Urinary bladder (tissue), 4 donors: ENCODE measurements around the gene DUXB. TPM values are rescaled to one million over a fixed set of nuclear protein-coding genes. Genes with fewer than 3 reads are reported as not detected.

ENCODE experiments used
- DNase-seq: peaks from one replicate; pipeline ENCODE4 v3.0.0-alpha.2; 2015; ENCODE audit errors: extremely low spot score
- H3K27ac ChIP-seq: one replicate; pipeline ENCODE4 v1.5.1; 2013; ENCODE audit warnings: low read depth, mild to moderate bottlenecking, moderate library complexity
- H3K36me3 ChIP-seq: one replicate; pipeline ENCODE4 v1.6.1; 2013; ENCODE audit warnings: mild to moderate bottlenecking, moderate library complexity; ENCODE audit not compliant: insufficient read depth
- H3K4me1 ChIP-seq: one replicate; pipeline ENCODE4 v1.6.1; 2013; ENCODE audit warnings: mild to moderate bottlenecking, moderate library complexity; ENCODE audit not compliant: insufficient read depth
- H3K4me3 ChIP-seq: one replicate; pipeline ENCODE4 v1.5.1; 2013; ENCODE audit warnings: low read depth, low read length
- WGBS: extraction: QIAGEN DNeasy Blood & Tissue Kit; methylation state at CpG from one replicate; pipeline ENCODE4 v1.1.7; 2013; 5-methylcytosine and 5-hydroxymethylcytosine counted together
- polyA plus RNA-seq: library from polyadenylated mRNA; stranded (reverse); fragments of 200-250 nt; gene quantifications from one replicate; pipeline ENCODE4 v1.2.3, GENCODE V29; 2013
- total RNA-seq: library from RNA; depleted of rRNA; stranded (reverse); fragments of >200 nt; gene quantifications from one replicate; pipeline ENCODE4 v1.2.3, GENCODE V29; 2014
- donor health status: healthy with polysubstance abuse.
- donor health status: healthy.

DUXB gene
- total and polyA plus RNA-seq, 2 donors, result not detected

DNA sequence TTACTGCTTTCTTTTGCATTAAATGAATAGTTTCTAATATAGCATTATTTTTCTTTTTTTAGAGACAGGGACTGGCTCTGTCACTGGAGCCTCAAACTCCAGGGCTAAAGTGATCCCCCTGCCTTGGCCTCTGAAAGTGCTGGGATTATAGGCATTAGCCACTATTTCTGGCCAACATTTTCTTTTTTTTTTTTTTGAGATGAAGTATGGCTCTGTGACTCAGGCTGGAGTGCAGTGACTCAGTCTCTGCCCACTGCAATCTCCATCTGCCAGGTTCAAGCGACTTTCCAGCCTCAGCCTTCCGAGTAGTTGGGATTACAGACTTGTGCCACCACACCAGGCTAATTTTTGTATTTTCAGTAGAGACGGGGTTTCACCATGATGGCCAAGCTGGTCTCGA lies 2.0 kb upstream of the DUXB start:
- Histone ChIP-seq H3K27ac (no peak overlapping the region), H3K4me1 (no peaks in the 10 kb centered on the region), H3K4me3 (no peak overlapping the region), H3K36me3 (no peaks in the 10 kb centered on the region)
- 87% methylated on average over 4 of the region's 4 CpGs for WGBS
- DNase-seq, result no peak

DNA sequence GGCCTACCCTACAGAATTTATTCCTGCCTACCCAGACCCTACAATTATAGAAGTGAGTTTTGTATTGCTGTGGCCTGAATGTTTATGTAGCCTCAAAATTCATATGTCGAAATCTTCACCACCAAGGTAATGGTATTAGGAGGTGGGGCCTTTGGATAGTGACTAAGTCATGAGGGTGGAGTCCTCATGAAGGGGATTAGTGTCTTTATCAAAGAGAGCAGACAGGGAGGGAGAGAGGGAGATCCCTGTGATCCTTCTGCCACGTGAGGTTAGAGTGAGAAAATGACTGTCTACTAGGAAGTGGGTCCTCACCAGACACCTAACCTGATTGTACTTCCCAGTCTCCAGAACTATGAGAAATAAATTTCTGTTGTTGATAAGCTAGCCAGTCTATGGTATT lies 981 bp upstream of the DUXB start:
- DNase-seq, result no peak
- H3K4me3 ChIP-seq, result no peak overlapping the region
- no peaks in the 10 kb centered on the region for H3K4me1 ChIP-seq
- WGBS, result 65% methylated on average over 2 of the region's 2 CpGs
- H3K27ac ChIP-seq, result no peak overlapping the region
- no peaks in the 10 kb centered on the region for H3K36me3 ChIP-seq

DNA sequence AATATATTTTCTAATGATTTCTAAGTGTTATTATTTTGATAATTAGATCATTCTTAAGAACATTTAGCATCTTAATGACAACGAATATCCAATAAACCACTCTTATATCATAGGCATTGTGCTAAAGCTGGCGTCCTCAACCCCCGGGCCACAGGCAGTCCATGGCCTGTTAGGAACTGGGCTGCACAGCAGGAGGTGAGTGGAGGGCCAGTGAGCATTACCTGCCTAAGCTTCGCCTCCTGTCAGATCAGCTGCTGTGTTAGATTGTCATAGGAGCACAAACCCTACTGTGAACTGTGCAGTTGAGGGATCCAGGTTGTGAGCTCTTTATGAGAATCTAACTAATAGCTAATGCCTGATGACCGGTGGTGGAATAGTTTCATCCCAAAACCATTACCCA lies 3.7 kb downstream of the DUXB start:
- Histone ChIP-seq H3K4me3 (no peak overlapping the region), H3K4me1 (no peaks in the 10 kb centered on the region), H3K27ac (no peak overlapping the region), H3K36me3 (no peaks in the 10 kb centered on the region)
- WGBS, result 90% methylated on average over 5 of the region's 5 CpGs
- no peak for DNase-seq

DNA sequence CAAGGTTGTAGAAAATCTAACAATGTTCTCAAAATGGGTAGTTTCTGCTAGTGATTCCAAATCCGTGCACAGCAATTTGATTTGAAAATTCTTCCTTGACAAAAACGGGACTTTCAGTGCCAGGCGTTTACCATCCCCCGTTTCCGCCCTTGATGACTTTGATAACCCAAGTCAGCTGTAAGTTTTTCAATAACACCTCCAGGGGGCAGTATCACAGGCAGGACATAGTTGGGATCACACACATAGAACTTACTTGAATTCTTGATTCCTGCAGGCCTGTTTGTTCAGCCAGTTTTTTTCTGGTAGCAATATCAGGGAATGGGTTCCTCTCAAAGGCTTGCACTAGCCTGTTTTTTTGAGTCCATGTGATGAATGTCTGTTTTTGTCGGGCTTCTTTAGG lies 5.6 kb downstream of the DUXB start:
- no peak for DNase-seq
- no peak overlapping the region for H3K27ac ChIP-seq
- 81% methylated on average over 6 of the region's 6 CpGs for WGBS
- H3K4me1 ChIP-seq, result no peaks in the 10 kb centered on the region
- no peaks in the 10 kb centered on the region for H3K36me3 ChIP-seq
- no peak overlapping the region for H3K4me3 ChIP-seq

DNA sequence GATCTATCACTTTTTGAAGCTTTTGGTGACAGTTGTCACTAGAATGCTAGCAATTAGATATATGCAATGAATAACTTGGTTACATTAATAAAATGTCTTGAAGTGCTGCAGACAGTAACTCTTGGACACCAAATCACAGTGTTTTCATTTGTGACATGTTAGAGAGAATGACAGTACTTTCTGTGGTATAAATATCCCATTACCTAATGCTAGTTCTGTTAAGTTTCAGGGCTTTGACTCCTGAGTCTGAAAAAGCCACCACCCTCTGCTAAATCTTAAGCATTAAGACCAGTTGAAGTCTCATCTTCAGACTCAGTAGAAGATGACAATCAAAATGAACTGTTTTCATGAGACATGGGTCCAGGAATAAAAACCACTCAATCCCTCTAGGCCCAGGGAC lies 13.9 kb downstream of the DUXB start:
- Histone ChIP-seq H3K36me3 (no peaks in the 10 kb centered on the region), H3K27ac (no peak overlapping the region), H3K4me1 (no peaks in the 10 kb centered on the region), H3K4me3 (no peak overlapping the region)
- DNase-seq, result no peak

DNA sequence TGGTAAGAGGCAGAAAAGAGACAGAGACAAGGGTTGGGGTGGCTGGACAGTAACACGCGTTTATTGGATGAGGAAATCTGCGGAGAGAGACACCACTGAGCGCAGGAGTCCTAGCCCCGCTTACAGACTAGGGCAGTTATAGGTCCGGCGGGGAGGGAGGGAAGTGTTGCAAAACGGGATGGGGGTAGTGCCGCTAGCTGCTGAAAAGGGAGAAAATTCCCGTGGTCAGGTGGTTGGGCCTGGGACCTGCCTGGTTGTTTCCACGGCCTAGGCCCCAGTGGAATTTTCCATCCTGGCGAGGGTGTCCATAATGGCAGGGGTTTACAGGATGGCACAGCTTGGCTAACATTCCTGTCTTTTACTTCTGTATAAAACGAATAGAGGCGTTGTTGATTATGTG lies 19.0 kb downstream of the DUXB start:
- 91% methylated on average over 14 of the region's 14 CpGs for WGBS
- H3K4me1 ChIP-seq, result no peaks in the 10 kb centered on the region
- no peaks in the 10 kb centered on the region for H3K36me3 ChIP-seq
- no peak overlapping the region for H3K27ac ChIP-seq
- H3K4me3 ChIP-seq, result no peak overlapping the region
- no peak for DNase-seq

DNA sequence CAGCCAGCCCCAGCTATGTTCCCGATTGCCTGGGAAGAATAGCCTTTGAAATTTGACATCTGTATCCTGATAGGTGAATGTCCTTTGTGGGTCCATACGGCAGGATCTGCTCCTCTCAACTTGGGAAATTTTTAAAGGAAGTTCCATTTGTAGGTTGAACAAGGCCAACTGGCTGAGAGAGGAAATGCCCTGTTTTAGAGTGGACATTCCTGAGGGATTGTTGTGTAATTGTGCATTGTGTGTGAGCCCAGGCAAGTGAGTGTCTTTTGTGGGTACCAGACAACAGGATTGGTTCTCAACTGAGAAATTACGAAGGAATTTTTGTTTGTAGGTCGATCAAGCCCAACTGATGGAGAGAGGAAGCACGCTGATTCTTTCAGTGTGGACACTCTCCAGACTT lies 21.9 kb downstream of the DUXB start:
- 82% methylated on average over 5 of the region's 5 CpGs for WGBS
- no peaks in the 10 kb centered on the region for H3K4me1 ChIP-seq
- DNase-seq, result no peak
- no peaks in the 10 kb centered on the region for H3K36me3 ChIP-seq
- H3K4me3 ChIP-seq, result no peak overlapping the region
- no peak overlapping the region for H3K27ac ChIP-seq

DNA sequence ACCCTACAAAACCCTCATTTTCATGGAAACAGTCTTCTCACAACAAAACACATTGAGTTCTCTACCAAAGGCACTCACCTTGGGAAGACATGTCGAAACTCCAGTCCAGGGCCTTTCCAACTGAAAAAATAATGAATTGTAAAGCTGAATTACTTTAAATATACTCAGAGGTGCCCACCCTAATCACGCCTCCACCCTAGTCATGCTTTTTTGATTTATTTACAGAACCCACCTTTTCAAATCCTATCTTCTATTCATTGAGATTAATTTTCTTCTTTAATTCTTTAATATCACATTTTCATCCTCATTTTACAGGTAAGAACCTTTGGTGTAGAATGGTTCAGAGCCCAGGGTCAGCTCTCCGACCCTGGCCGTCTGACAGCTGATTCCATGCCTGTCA lies 24.4 kb downstream of the DUXB start, which contains the start of gene CPHXL2:
TSS of gene CPHXL2 (minus strand) at position 101 of the 400 bp plus-strand sequence. CDS start at position 91, 10 bp downstream.
- no peaks in the 10 kb centered on the region for H3K36me3 ChIP-seq
- no peak within 1 kb of the TSS for H3K4me3 ChIP-seq
- WGBS, result 92% methylated on average over 4 of the region's 4 CpGs
- no peak for DNase-seq
- no peaks in the 10 kb centered on the region for H3K4me1 ChIP-seq
- no peak within 1 kb of the TSS for H3K27ac ChIP-seq

DNA sequence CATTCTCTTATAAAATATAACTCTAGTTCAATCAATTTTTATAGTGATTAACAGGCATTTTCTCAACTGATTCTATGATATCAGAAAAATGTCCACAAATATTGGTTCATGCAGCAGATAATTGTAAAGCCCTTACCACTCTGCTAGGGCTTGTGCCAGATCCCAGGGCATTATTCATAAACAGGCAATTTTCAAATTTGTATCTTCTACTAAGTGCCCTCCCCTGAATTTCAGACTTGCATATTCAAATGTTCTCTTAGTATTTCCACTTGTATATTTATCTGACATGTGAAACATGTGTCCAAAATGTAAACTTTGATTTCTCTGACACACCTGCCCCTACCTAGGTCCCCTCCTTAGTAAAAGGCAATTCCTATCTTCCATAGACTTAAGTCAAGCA lies 33.8 kb downstream of the DUXB start:
- H3K27ac ChIP-seq, result no peak overlapping the region
- H3K4me1 ChIP-seq, result no peaks in the 10 kb centered on the region
- DNase-seq, result no peak
- H3K36me3 ChIP-seq, result no peaks in the 10 kb centered on the region
- H3K4me3 ChIP-seq, result no peak overlapping the region

DNA sequence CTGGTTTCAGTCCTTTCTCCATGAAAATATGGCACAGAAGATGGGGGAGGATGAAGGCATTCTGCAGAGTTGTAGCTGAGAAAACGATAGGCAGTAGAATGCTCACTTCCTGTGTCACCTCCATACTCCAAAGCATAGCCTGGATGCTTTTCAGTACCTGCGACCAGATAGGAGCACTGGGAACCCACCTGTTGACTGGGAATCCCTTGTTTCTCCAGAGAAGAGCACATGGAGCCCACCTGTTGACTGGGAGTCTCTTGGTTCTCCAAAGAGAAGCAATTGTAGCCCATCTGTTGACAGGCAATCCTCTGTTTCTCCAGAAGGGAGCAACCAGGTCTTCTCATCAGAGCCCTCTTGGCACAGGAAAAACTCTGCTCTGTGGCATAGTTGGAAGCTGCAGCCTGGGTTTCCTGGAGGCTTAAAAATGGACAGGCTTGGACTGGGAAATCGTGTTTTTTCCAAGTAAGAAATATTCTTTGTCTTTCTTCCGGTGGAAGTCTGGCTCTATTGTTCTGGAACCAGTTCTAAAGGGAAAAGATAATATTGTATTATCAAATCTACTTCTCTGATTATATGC lies 40.4 kb downstream of the DUXB start:
- Histone ChIP-seq H3K4me3 (no peak overlapping the region), H3K4me1 (no peaks in the 10 kb centered on the region), H3K27ac (no peak overlapping the region), H3K36me3 (peaks cover 1% of the 10 kb centered on the region)
- 75% methylated on average over 4 of the region's 4 CpGs for WGBS
- DNase-seq, result no peak

DNA sequence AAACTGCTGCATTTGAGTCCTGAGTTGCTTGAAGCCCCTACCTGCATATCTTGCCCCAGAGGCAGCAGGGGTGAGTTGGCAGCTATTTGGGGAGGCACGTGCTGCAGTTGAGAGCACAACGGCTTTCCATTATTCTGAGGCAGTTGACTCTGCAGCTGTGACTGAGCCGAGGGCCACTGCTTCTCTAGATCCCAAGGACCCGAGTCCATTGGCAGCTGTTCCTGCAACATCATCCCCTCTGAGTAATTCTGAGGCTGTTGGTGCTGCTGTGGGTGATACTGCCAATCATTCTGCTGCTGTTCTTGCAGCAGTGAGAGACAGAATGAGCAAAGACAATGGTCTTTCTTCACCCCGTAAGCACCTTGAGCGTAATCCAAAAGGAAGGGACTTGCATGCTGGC lies 40.9 kb downstream of the DUXB start:
- H3K4me1 ChIP-seq, result no peaks in the 10 kb centered on the region
- peaks cover 3% of the 10 kb centered on the region for H3K36me3 ChIP-seq
- WGBS, result 89% methylated on average over 6 of the region's 6 CpGs
- no peak for DNase-seq
- no peak overlapping the region for H3K27ac ChIP-seq
- H3K4me3 ChIP-seq, result no peak overlapping the region

DNA sequence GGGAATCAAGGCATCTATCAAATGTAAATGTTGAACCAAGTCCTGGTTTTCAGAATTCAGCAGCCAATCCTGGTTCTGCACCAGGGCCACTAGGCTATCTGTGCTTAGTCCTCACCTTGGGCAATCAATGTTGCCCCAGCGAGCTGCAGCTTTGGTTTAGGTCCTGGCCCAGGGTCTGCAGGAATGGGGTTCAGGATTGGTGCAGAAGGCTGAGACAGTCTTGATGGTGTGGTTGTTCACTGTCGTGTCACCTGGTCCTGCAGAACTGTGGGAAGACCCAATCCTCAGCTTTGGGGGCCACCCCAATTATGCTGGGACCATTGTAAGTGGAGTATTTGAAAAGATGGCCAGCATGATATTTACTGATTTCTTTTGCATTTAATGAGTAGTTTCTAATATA lies 43.1 kb downstream of the DUXB start:
- WGBS, result 91% methylated on average over 2 of the region's 2 CpGs
- Histone ChIP-seq H3K4me1 (no peaks in the 10 kb centered on the region), H3K36me3 (peaks cover 3% of the 10 kb centered on the region), H3K4me3 (no peak overlapping the region), H3K27ac (no peak overlapping the region)
- DNase-seq, result no peak

DNA sequence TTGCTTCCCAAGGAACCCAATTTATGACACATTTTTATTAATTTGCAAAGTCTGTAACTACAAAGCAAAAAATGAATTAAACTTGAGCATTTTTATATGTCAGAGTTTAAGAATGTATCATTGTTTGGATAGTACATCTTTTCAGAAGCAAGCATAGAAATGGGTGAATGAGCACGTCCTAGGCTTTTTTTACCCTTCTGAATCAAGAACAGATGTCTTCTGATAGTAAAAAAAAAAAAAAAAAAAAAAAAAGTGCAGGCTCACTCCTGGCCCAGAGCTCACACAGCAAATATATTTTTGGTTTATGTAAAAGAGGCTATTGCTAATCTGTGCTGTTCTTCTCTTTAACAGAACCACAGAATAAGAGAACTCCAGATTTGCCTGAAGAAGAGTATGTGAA lies 47.3 kb downstream of the DUXB start:
- no peak overlapping the region for H3K27ac ChIP-seq
- H3K4me3 ChIP-seq, result no peak overlapping the region
- H3K36me3 ChIP-seq, result peaks cover 3% of the 10 kb centered on the region
- WGBS, result 32% methylated on average over 1 of the region's 1 CpG
- no peaks in the 10 kb centered on the region for H3K4me1 ChIP-seq
- DNase-seq, result no peak

DNA sequence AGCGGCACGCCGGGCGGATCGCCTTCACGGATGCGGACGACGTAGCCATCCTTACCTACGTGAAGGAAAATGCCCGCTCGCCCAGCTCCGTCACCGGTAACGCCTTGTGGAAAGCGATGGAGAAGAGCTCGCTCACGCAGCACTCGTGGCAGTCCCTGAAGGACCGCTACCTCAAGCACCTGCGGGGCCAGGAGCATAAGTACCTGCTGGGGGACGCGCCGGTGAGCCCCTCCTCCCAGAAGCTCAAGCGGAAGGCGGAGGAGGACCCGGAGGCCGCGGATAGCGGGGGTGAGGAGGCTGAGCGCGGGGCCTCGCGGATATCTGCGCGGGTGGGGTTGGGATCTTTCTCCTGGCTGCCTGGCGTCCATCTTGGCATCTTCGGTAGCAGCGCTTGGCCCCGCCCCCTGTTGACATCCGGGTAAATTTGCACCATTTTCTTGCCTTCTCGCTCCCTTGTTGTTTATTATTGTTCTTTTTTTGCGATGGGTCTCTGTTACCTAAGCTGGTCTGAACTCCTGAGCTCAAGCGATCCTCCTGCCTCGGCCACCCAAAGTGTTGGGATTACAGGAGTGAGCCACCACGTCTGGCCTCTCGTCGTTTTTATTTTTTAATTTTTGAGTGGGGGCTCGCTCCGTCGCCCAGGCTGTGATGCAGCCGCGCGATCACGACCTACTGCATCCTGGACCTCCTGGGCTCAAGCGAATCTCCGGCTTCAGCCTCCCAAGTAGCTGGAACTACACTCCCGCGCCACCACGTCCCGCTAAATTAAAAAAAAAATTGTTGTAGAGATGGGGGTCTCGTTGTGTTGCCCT lies 52.8 kb downstream of the DUXB start:
- WGBS, result under 1% methylated on average over 62 of the region's 62 CpGs
- H3K36me3 ChIP-seq, result no peaks in the 10 kb centered on the region
- DNase-seq, result peak; percentile 70
- peaks cover 2% of the 10 kb centered on the region for H3K4me1 ChIP-seq
- peak overlapping the region; percentile 84 for H3K4me3 ChIP-seq
- peak overlapping the region; percentile 100 for H3K27ac ChIP-seq
